Activated CD8-positive, alpha-beta memory T cell treated with anti-CD3 and anti-CD28 coated beads for 24 hours (primary cell): ENCODE data around the gene TMEM38B.
"Not testable (repeated sequence)": the region's sequence is repeated elsewhere in the genome, so short reads cannot be mapped to it uniquely, and the experiment has no call there.

Experiments
- DNase-seq: peaks from one replicate; pipeline ENCODE4 v3.0.0-alpha.2; 2020

TMEM38B gene

DNA sequence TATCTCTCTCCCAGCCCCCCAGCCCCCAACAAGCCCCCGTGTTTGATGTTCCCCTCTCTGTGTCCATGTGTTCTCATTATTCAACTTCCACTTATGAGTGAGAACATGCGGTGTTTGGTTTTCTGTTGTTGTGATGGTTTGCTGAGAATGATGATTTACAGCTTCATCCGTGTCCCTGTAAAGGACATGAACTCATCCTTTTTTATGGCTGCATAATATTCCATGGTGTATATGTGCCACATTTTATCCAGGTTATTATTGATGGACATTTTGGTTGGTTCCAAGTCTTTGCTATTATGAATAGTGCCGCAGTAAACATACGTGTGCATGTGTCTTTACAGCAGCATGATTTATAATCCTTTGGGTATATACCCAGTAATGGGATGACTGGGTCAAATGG lies 33.9 kb downstream of the TMEM38B start:
- DNase-seq: not testable (repeated sequence)

DNA sequence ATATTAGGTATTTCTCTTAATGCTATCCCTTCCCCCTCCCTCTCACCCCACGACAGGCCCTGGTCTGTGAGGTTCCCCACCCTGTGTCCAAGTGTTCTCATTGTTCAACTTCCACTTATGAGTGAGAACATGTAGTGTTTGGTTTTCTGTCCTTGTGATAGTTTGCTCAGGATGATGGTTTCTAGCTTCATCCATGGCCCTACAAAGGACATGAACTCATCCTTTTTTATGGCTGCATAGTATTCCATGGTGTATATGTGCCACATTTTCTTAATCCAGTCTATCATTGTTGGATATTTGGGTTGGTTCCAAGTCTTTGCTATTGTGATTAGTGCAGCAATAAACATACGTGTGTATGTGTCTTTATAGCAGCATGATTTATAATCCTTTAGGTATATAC lies 37.1 kb downstream of the TMEM38B start:
- not testable (repeated sequence) for DNase-seq

DNA sequence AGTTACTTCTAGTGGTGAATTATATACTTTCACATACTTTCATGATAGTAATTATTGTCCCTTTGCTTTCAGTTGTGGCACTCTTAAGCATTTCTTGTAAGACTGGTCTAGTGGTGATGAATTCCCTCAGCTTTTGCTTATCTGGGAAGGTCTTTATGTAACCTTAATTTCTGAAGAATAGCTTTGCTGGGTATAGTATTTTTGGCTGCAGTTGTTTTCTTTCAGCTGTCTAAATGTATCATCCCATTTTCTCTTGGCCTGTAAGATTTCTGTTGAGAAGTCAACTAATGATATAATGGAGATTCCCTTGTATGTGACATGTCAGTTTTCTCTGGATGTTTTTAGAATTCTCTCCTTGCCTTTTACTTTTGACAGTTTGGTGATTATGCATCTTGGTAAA lies 41.0 kb downstream of the TMEM38B start:
- no peak for DNase-seq

DNA sequence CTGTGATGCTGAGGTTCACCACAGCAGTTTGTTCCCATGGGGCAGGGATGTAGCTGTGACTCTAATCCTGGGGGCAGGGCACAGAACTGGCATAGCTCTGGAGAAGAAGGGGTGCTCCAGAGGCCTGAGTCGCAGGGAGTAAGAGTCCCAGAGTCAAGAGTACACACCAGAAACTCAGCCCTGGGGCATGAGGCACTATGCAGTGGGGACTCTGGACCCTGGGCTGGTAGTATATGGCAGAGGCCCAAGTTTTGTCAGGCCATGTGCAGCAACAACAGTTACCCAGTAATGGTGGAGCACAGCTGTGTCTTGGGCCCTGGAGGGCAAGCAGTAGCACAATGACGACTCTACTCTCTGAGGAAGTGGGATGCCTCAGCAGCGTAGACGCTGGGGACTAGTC lies 42.9 kb downstream of the TMEM38B start:
- DNase-seq: no peak

DNA sequence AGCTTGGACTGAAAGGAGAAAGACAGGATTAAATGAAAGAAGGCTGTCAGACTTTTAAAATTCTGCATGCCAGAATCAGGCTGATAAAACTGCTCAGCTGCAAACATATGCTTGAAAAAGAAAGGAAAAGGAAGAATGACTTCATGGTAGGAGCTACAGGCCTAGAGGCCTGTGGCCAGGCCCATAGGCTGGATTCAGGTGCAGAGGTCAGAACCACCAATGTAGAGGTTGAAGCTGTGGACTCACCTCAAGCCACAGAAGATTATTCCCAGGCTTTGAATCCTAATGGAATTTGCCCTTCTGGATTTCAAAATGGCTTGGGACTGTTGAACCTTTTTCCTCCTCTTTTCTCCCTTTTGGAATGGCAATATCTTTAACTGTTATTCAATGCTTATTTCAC lies 47.7 kb downstream of the TMEM38B start:
- DNase-seq: no peak

DNA sequence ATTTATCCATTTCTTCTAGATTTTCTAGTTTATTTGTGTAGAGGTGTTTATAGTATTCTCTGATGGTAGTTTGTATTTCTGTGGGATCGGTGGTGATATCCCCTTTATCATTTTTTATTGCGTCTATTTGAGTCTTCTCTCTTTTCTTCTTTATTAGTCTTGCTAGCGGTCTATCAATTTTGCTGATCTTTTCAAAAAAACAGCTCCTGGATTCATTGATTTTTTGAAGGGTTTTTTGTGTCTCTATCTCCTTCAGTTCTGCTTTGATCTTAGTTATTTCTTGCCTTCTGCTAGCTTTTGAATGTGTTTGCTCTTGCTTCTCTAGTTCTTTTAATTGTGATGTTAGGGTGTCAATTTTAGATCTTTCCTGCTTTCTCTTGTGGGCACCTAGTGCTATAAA lies 53.0 kb downstream of the TMEM38B start:
- not testable (repeated sequence) for DNase-seq

DNA sequence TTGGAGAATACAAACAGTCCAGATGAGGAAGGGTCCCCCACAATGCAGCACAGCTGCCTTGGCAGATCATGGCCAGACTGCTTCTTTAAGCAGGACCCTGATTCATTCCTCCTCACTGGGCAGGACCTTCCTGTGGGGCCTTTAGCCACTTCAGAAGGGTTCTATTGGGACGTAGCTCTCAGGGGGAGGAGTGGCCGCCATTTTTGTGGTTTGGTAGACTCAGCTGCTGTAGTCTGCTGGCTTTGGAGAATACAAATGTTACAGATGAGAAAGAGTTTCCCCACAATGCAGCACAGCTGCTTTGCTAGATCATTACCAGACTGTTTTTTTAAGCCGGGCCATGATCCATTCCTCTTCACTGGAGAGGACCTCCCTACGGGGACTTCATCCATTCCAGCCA lies 57.4 kb downstream of the TMEM38B start:
- DNase-seq: no peak

DNA sequence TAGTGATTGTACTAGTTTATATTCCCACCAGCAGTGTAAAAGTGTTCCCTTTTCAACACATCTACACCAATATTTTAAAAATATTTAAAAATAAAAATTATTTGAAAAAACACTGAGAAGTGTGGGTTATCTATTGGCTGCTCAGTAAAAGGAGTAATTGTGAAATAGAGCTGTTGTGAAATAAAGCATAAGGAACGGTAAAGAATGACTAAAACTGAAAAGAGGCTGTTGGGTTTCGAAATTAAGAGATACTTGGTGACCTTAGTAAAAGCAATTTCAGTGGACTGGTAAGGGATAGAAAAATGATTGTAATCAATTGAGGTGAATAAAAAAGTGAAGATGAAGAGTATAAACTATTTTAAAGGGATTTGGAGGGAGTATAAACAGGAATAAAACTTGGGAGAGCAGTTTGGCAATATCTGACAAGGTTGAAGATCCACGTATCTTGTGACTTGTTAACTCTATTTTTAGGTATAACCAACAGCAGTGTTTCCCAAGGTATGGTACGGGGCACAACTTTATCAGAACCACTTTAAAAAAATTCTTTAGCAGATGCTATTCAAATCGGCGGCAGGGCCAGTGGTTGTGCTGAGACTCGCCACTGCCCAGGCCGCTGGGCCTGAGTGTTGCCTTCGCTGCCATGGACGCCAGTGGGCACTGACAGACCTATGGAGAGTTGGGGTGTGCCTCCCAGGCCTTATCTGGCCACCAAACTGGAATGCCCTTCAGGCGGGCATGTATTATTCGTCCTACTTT lies 63.3 kb downstream of the TMEM38B start:
- no peak for DNase-seq

DNA sequence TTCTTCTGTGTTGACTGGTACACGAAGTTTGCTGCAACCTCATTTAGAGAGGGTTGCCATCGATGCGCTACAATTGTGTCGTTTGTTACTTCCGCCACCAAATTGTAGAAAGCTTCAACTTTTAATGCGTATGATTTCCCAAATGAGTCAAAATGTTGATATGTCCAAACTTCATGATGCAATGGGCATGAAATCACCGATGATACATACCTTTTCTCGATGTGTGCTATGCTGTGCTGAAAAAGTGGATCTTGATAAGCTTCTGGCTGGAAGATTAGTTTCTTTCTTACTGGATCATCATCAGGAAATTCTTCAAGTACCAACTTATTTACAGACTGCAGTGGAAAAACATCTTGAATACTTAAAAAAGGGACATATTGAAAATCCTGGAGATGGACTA lies 65.7 kb downstream of the TMEM38B start:
- no peak for DNase-seq

DNA sequence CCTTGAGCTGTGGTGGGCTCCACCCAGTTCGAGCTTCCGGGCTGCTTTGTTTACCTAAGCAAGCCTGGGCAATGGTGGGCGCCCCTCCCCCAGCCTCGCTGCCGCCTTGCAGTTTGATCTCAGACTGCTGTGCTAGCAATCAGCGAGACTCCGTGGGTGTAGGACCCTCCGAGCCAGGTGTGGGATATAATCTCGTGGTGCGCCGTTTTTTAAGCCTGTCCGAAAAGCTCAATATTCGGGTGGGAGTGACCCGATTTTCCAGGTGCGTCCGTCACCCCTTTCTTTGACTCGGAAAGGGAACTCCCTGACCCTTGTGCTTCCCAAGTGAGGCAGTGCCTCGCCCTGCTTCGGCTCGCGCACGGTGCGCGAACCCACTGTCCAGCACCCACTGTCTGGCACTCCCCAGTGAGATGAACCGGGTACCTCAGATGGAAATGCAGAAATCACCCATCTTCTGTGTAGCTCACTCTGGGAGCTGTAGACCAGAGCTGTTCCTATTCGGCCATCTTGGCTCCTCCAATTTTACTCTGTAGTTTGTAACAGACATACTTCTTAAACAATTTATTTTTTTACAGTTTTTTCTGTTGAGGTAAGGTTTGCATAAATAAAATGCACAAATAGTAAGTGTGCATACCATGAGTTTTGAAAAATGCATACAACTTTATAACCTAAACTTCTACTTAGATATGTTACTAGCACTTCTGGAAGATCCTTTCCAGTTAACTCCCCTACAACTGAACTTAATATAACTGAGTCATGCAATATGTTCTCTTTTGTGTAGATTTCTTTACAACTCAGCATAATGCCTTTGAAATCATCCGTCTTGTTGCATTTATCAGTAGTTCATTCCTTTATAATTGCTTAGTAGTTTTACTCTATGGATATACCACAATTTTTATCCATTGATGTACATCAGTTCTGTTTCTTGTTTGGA lies 88.5 kb downstream of the TMEM38B start:
- DNase-seq: not testable (repeated sequence)

DNA sequence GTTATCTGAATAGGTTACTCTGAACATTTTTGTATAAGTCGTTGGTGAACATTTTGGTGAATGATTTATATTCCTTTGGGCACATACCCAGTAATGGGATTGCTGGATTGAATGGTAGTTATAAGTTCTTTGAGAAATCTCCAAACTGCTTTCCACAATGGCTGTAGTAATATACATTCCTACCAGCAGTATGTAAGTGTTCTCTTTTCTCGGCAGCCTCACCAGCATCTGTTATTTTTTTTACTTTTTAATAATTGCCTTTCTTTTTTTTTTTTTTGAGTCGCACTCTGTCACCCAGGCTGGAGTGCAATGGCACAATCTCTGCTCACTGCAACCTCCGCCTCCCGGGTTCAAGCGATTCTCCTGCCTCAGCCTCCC lies 89.1 kb downstream of the TMEM38B start:
- DNase-seq: not testable (repeated sequence)

DNA sequence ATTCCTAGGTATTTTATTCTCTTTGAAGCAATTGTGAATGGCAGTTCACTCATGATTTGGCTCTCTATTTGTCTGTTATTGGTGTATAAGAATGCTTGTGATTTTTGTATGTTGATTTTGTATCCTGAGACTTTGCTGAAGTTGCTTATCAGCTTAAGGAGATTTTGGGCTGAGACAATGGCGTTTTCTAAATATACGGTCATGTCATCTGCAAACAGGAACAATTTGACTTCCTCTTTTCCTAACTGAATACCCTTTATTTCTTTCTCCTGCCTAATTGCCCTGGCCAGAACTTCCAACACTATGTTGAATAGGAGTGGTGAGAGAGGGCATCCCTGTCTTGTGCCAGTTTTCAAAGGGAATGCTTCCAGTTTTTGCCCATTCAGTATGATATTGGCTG lies 92.5 kb downstream of the TMEM38B start:
- not testable (repeated sequence) for DNase-seq

DNA sequence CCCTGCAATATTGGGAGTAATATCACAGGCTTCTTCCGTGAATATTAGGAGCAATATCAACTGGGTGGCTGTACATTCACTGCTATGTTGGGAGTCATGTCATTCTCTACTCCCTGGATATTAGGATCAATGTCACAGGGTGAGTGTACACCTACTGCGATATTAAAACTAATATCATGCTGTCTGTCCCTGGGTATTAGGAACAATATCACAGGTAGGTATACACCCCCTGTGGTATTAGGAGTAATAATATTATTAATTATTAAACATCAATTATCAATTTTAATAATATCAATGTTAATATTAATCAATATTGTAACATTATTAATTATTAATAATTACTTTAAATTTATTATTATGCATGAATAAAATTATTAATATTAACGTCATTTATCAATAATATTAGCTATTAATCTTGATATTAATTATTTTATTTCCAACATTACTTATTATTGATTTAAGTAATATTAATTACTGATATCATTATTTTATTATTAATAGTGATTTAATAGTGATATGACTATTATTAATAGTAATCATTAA lies 121.9 kb downstream of the TMEM38B start:
- no peak for DNase-seq

DNA sequence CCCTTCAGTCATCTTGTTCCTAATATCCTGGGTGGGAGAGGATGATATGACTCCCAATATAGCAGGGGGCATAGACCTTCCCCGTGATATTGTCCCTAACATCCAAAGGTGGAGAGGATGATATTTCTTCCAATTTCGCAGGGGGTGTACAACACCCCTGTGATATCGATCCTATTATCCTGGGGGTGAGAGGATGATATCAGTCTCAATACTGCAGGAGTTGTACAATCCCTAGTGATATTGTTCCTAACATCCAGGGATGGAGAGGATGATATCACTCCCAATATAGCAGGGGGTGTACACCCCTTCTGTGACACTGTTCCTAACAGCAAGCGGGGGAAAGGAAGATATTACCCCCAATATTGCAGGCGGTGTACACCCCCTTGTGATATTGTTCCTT lies 122.6 kb downstream of the TMEM38B start:
- no peak for DNase-seq

DNA sequence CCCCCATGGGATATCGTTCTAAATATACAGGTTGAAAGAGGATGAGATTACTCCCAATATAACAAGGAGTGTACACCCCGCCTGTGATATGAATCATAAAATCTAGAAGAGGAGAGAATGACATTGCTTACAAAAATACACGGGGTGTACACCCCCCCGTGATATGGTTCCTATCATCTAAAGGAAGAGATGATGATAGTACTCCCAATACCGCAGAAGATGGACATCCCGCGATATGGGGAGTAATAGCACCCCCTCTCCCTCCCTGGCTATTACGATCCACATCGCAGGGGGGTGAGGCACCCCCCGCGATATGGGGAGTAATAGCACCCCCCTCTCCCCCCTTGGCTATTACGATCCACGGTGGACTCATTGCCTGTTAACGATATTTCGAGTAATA lies 124.6 kb downstream of the TMEM38B start:
- DNase-seq: no peak

DNA sequence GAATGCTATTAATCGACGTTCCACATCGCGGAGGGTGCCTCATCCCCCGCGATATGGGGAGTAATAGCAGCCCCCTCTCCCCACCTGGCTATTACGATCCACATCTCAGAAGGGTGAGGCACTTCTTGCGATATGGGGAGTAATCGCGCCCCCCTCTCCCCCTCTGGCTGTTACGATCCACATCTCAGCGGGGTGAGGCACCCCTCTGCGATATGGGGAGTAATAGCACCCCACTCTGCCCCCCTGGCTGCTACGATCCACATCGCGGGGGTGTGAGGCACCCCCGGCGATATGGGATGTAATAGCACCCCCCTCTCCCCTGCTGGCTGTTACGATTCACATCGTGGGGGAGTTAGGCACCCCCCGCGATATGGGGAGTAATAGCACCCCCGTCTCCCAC lies 128.5 kb downstream of the TMEM38B start:
- DNase-seq: no peak
